ENCODE data around the gene PFKFB4. TPM values are rescaled to one million over a fixed set of nuclear protein-coding genes. Genes with fewer than 3 reads are reported as not detected.

PFKFB4 gene
- total RNA-seq, 1 donor from 2014 or later: 12.9 TPM

- no peak for DNase-seq
- Histone ChIP-seq H3K4me3 (no peak overlapping the region), H3K4me1 (no peaks in the 10 kb centered on the region), H3K27me3 (ENCODE audit: low read depth) (no peaks in the 10 kb centered on the region), H3K27ac (no peak overlapping the region), H3K9me3 (no peaks in the 10 kb centered on the region), H3K36me3 (no peaks in the 10 kb centered on the region)
- TF ChIP-seq, protein P1, sequence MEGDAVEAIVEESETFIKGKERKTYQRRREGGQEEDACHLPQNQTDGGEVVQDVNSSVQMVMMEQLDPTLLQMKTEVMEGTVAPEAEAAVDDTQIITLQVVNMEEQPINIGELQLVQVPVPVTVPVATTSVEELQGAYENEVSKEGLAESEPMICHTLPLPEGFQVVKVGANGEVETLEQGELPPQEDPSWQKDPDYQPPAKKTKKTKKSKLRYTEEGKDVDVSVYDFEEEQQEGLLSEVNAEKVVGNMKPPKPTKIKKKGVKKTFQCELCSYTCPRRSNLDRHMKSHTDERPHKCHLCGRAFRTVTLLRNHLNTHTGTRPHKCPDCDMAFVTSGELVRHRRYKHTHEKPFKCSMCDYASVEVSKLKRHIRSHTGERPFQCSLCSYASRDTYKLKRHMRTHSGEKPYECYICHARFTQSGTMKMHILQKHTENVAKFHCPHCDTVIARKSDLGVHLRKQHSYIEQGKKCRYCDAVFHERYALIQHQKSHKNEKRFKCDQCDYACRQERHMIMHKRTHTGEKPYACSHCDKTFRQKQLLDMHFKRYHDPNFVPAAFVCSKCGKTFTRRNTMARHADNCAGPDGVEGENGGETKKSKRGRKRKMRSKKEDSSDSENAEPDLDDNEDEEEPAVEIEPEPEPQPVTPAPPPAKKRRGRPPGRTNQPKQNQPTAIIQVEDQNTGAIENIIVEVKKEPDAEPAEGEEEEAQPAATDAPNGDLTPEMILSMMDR (IDR thresholded peaks at IDR 0.05): no peak
- intact Hi-C loops (cut with DNase I): no loop called here
- ATAC-seq: no peak
Measured at GRCh38 chr3:48581621-48582481, 25.2 kb upstream of the PFKFB4 start.

DNA sequence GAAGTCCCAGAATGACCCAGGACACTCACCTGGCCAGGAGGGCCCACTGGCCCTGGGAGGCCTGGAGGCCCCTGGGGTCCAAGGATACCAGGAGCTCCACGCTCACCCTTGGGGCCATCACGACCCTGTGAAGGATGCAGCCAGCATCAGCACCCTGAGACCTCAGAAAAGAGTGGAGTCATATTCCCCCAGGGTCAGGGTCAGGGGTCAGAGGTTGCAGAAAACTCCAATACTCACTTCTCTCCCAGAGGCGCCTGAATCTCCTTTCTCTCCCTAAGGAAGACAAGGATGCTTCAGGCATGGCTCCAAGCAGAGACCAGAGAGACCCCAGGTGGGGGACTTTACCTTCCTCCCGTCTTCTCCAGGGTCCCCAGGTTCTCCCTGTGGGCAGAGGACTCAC lies 20.0 kb upstream of the PFKFB4 start:
- no peaks in the 10 kb centered on the region for H3K9me3 ChIP-seq
- intact Hi-C loops (cut with DNase I): no loop called here
- H3K27ac ChIP-seq: no peak overlapping the region
- no peaks in the 10 kb centered on the region for H3K27me3 ChIP-seq (ENCODE audit: low read depth)
- ATAC-seq: no peak
- H3K4me1 ChIP-seq: no peaks in the 10 kb centered on the region
- no peak overlapping the region for H3K4me3 ChIP-seq
- no peak for DNase-seq
- no peaks in the 10 kb centered on the region for H3K36me3 ChIP-seq
- TF ChIP-seq, protein P1 (IDR thresholded peaks at IDR 0.05): no peak

DNA sequence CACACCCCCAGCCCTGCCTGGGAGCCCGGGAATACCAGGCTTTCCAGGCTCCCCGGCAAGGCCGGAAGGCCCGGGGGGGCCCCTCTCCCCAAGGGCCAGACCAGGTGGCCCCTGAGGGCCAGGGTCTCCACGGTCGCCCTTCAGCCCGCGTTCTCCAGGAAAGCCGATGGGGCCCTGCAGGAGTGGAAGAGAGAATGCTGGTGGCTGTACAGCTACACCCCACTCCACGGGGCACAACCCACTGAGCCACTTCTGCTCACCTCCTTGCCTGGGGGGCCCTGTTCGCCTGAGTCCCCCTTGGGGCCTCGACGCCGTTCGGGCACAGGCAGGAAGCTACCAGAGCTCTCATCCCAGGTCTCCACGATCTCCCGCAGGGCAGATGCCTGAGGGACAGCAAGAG lies 18.8 kb upstream of the PFKFB4 start:
- no peaks in the 10 kb centered on the region for H3K4me1 ChIP-seq
- no peaks in the 10 kb centered on the region for H3K36me3 ChIP-seq
- H3K27me3 ChIP-seq (ENCODE audit: low read depth): no peaks in the 10 kb centered on the region
- no peak for ATAC-seq
- H3K9me3 ChIP-seq: no peaks in the 10 kb centered on the region
- no peak overlapping the region for H3K27ac ChIP-seq
- TF ChIP-seq, protein P1 (IDR thresholded peaks at IDR 0.05): no peak
- no peak for DNase-seq
- intact Hi-C loops (cut with DNase I): no loop called here
- no peak overlapping the region for H3K4me3 ChIP-seq

DNA sequence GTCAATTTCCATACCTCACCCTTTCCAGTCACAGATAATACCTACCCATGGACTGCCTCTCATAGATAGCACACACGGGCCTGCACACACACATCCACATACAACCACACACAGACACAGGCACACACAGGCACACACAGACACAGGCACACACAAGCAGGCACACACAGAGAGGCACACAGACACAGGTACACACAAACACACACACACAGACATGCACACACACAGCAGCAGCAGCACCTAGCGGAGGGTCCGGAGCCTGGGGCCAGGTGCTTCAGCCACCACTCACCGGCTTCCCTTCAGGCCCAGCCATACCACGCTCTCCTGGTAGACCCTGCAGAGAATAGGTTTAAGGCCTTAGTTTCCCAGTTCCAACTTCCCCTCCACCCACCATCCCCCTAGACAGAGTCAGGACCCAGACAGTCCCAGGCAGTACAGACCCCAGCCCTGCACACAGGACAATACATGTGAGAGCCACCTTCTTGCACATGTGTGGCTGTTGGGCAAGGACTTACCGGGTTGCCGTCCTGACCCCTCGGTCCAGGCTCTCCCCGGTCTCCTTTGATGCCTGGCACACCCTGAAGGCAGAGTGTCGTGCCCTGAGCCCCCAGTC lies 17.5 kb upstream of the PFKFB4 start:
- H3K27ac ChIP-seq: no peak overlapping the region
- no peaks in the 10 kb centered on the region for H3K9me3 ChIP-seq
- no peak for DNase-seq
- intact Hi-C loops (cut with DNase I): no loop called here
- H3K4me1 ChIP-seq: no peaks in the 10 kb centered on the region
- no peak for ATAC-seq
- TF ChIP-seq, protein P1 (IDR thresholded peaks at IDR 0.05): no peak
- no peaks in the 10 kb centered on the region for H3K36me3 ChIP-seq
- H3K27me3 ChIP-seq (ENCODE audit: low read depth): no peaks in the 10 kb centered on the region
- H3K4me3 ChIP-seq: no peak overlapping the region

- intact Hi-C loops (cut with DNase I): no loop called here
- DNase-seq (no peak), ATAC-seq (no peak)
- no peaks in the 10 kb centered on the region for H3K9me3 ChIP-seq
- H3K4me3 ChIP-seq: no peak overlapping the region
- H3K27ac ChIP-seq: no peak overlapping the region
- no peaks in the 10 kb centered on the region for H3K4me1 ChIP-seq
- TF ChIP-seq, protein P1 (IDR thresholded peaks at IDR 0.05): no peak
- H3K36me3 ChIP-seq: no peaks in the 10 kb centered on the region
- H3K27me3 ChIP-seq (ENCODE audit: low read depth): no peaks in the 10 kb centered on the region
Measured at GRCh38 chr3:48572517-48572916, 15.9 kb upstream of the PFKFB4 start.

All from lower lobe of right lung (tissue), 2 donors.